Astrocyte (in vitro differentiated cells and primary cell): ENCODE results near the gene DNAH11. TPM values are rescaled to one million over a fixed set of nuclear protein-coding genes. Genes with fewer than 3 reads are reported as not detected.

Experiments
- DNase-seq: peaks from one replicate; pipeline ENCODE4 v3.0.0-alpha.2; 2010; ENCODE audit warnings: low read depth
- FAIRE-seq: peaks from 2 replicates; lab custom pipeline; 2011; peaks lifted over from hg19 to GRCh38; lab: Jason Lieb, UNC
- H2AFZ ChIP-seq: 2 replicates; pipeline ENCODE4 v1.6.0; 2012; ENCODE audit warnings: low read depth, low read length, inconsistent platforms
- H3K27ac ChIP-seq: 2 replicates; pipeline ENCODE4 v1.5.1; 2011; ENCODE audit warnings: low read depth, low read length, inconsistent platforms
- H3K27me3 ChIP-seq: 2 replicates; pipeline ENCODE4 v1.6.0; 2011; ENCODE audit warnings: low read length, inconsistent platforms; ENCODE audit not compliant: insufficient read depth
- H3K36me3 ChIP-seq: 2 replicates; pipeline ENCODE4 v1.5.1; 2011; ENCODE audit warnings: low read length, inconsistent platforms; ENCODE audit not compliant: insufficient read depth
- H3K4me1 ChIP-seq: 2 replicates; pipeline ENCODE4 v1.5.1; 2011; ENCODE audit warnings: low read length, inconsistent platforms; ENCODE audit not compliant: insufficient read depth
- H3K4me2 ChIP-seq: 2 replicates; pipeline ENCODE4 v1.6.0; 2012; ENCODE audit warnings: low read length, inconsistent platforms
- H3K4me3 ChIP-seq: 2 replicates; pipeline ENCODE4 v1.5.1; 2011; ENCODE audit warnings: low read depth, mild to moderate bottlenecking, low read length, inconsistent platforms; ENCODE audit not compliant: insufficient read depth
- H3K79me2 ChIP-seq: 2 replicates; pipeline ENCODE4 v1.6.0; 2012; ENCODE audit warnings: mild to moderate bottlenecking, low read length, inconsistent platforms; ENCODE audit not compliant: insufficient read depth
- H3K9ac ChIP-seq: 2 replicates; pipeline ENCODE4 v1.6.0; 2012; ENCODE audit warnings: mild to moderate bottlenecking, low read length, inconsistent platforms
- H3K9me3 ChIP-seq: 2 replicates; pipeline ENCODE4 v1.5.1; 2012; ENCODE audit warnings: low read depth, mild to moderate bottlenecking, low read length, inconsistent platforms; ENCODE audit not compliant: insufficient read depth
- H4K20me1 ChIP-seq: 2 replicates; pipeline ENCODE4 v1.6.0; 2012; ENCODE audit warnings: low read length, inconsistent platforms; ENCODE audit not compliant: insufficient read depth
- H3K27ac Mint-ChIP-seq: one replicate; pipeline ENCODE4 v1.8.0; 2021; ENCODE audit warnings: mild to moderate bottlenecking, mixed read lengths; ENCODE audit not compliant: unreplicated experiment
- H3K27me3 Mint-ChIP-seq: one replicate; pipeline ENCODE4 v1.8.0; 2021; ENCODE audit warnings: low read depth, mixed read lengths; ENCODE audit not compliant: unreplicated experiment
- H3K36me3 Mint-ChIP-seq: one replicate; pipeline ENCODE4 v1.8.0; 2021; ENCODE audit warnings: low read depth, mixed read lengths; ENCODE audit not compliant: unreplicated experiment
- H3K4me1 Mint-ChIP-seq: one replicate; pipeline ENCODE4 v1.8.0; 2021; ENCODE audit warnings: low read depth, mixed read lengths; ENCODE audit not compliant: unreplicated experiment
- H3K4me3 Mint-ChIP-seq: one replicate; pipeline ENCODE4 v1.8.0; 2021; ENCODE audit warnings: mild to moderate bottlenecking, moderate library complexity, mixed read lengths; ENCODE audit not compliant: unreplicated experiment
- H3K9me3 Mint-ChIP-seq: one replicate; pipeline ENCODE4 v1.8.0; 2021; ENCODE audit warnings: mild to moderate bottlenecking, mixed read lengths; ENCODE audit not compliant: unreplicated experiment
- EZH2 ChIP-seq: IDR thresholded peaks from 2 replicates; pipeline ENCODE4 v1.6.1; 2012; ENCODE audit warnings: mild to moderate bottlenecking, low read length, inconsistent platforms; ENCODE audit not compliant: insufficient read depth
- total RNA-seq: library from RNA; stranded (reverse); gene quantifications from 2 replicates; pipeline ENCODE4 v1.2.1, GENCODE V29; 2021
- TF ChIP-seq, protein P1 (sequence below): IDR thresholded peaks from 2 replicates; pipeline ENCODE4 v1.5.1; 2011; ENCODE audit warnings: low read depth, mild to moderate bottlenecking, inconsistent platforms, low read length, moderate library complexity; ENCODE audit not compliant: insufficient read depth

DNAH11 gene
- total RNA-seq, 1 donor from 2014 or later: 0.43 TPM

DNA sequence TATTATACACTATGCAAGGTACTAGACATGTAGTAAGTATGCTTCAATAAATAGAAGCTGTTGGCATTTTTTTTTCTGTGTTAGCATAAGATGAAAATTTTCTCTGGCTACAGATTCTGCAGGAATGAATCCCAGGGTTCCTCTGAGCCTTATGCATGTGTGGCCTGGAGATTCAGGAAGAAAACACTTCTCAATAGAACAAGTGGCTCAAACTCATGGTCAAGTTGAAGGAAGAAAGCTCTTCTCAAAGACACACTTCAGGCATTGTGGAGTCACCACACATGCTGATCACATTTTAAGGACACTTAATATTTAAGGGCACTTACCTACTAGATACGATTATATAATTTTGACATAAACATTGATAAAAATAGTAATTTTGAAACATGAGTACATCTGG lies 19.5 kb downstream of the DNAH11 start:
- Histone ChIP-seq H3K27me3 (no peaks in the 10 kb centered on the region), H3K4me3 (no peak overlapping the region), H3K79me2 (no peaks in the 10 kb centered on the region), H4K20me1 (no peaks in the 10 kb centered on the region), H3K4me2 (no peak overlapping the region), H3K9ac (no peak overlapping the region), H2AFZ (no peak overlapping the region), H3K36me3 (no peaks in the 10 kb centered on the region), H3K27ac (no peak overlapping the region), H3K9me3 (no peaks in the 10 kb centered on the region), H3K4me1 (no peaks in the 10 kb centered on the region)
- Mint-ChIP-seq H3K27me3 (no peaks in the 10 kb centered on the region), H3K36me3 (no peaks in the 10 kb centered on the region), H3K9me3 (no peaks in the 10 kb centered on the region), H3K27ac (no peak overlapping the region), H3K4me1 (no peaks in the 10 kb centered on the region), H3K4me3 (no peak overlapping the region)
- TF ChIP-seq, protein P1, sequence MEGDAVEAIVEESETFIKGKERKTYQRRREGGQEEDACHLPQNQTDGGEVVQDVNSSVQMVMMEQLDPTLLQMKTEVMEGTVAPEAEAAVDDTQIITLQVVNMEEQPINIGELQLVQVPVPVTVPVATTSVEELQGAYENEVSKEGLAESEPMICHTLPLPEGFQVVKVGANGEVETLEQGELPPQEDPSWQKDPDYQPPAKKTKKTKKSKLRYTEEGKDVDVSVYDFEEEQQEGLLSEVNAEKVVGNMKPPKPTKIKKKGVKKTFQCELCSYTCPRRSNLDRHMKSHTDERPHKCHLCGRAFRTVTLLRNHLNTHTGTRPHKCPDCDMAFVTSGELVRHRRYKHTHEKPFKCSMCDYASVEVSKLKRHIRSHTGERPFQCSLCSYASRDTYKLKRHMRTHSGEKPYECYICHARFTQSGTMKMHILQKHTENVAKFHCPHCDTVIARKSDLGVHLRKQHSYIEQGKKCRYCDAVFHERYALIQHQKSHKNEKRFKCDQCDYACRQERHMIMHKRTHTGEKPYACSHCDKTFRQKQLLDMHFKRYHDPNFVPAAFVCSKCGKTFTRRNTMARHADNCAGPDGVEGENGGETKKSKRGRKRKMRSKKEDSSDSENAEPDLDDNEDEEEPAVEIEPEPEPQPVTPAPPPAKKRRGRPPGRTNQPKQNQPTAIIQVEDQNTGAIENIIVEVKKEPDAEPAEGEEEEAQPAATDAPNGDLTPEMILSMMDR: no peak
- no peak for TF ChIP-seq EZH2
- FAIRE-seq (no peak), DNase-seq (no peak)

DNA sequence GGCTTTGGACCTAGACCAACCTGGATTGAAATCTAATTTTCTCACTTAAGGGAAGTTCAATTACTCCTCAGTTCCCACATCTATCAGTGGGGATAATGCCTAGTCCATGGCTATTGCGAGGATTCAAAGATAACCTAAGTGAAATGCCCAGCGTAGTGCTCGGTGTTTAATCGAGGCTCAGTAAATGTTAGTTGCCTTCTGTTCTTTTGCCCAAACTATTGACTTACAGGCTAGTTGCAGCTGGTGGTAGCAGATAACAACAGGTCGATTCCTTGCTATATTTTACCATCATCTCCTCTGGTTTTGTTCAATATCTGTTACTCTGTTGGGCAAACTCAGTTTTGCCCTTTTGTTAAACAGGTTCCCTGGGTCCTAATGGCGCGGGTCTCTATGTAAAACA lies 22.8 kb downstream of the DNAH11 start:
- no peaks in the 10 kb centered on the region for H3K4me1 Mint-ChIP-seq
- no peaks in the 10 kb centered on the region for H3K9me3 Mint-ChIP-seq
- H3K9ac ChIP-seq: no peak overlapping the region
- no peak overlapping the region for H3K4me2 ChIP-seq
- H3K27me3 Mint-ChIP-seq: peaks cover 2% of the 10 kb centered on the region
- no peak overlapping the region for H3K4me3 Mint-ChIP-seq
- no peak overlapping the region for H3K27ac Mint-ChIP-seq
- H3K79me2 ChIP-seq: no peaks in the 10 kb centered on the region
- FAIRE-seq (no peak), DNase-seq (no peak)
- no peaks in the 10 kb centered on the region for H3K27me3 ChIP-seq
- H3K4me1 ChIP-seq: no peaks in the 10 kb centered on the region
- no peak overlapping the region for H2AFZ ChIP-seq
- no peaks in the 10 kb centered on the region for H3K9me3 ChIP-seq
- TF ChIP-seq, protein P1: no peak
- no peak for TF ChIP-seq EZH2
- no peak overlapping the region for H3K4me3 ChIP-seq
- no peaks in the 10 kb centered on the region for H4K20me1 ChIP-seq
- H3K36me3 Mint-ChIP-seq: no peaks in the 10 kb centered on the region
- H3K36me3 ChIP-seq: no peaks in the 10 kb centered on the region
- H3K27ac ChIP-seq: no peak overlapping the region

DNA sequence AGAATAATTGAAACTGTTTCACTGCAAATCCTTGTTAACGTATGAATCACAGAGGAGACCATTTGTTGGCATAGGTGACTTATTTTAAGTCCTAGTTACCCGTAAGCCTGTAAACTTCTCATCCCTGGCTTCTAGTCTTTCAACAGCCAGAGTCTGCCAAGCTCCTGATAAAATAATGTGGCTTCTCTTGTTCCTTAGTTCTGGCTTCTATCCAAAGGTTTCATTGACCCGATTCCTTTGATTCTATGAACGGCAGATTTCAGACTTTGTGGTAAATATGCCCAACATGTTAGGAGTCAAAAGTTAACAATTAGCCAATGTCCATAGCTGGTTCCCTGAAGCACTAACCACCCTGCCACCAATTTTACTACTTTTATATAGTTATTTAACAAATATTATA lies 23.3 kb downstream of the DNAH11 start:
- no peaks in the 10 kb centered on the region for H3K9me3 ChIP-seq
- DNase-seq (no peak), FAIRE-seq (no peak)
- no peak overlapping the region for H2AFZ ChIP-seq
- TF ChIP-seq EZH2: no peak
- TF ChIP-seq, protein P1: no peak
- Mint-ChIP-seq H3K4me3 (no peak overlapping the region), H3K9me3 (no peaks in the 10 kb centered on the region), H3K27ac (no peak overlapping the region), H3K36me3 (no peaks in the 10 kb centered on the region), H3K4me1 (no peaks in the 10 kb centered on the region), H3K27me3 (peaks cover 2% of the 10 kb centered on the region)
- no peaks in the 10 kb centered on the region for H3K4me1 ChIP-seq
- H3K27ac ChIP-seq: no peak overlapping the region
- H3K79me2 ChIP-seq: no peaks in the 10 kb centered on the region
- no peaks in the 10 kb centered on the region for H3K27me3 ChIP-seq
- no peak overlapping the region for H3K4me2 ChIP-seq
- H3K4me3 ChIP-seq: no peak overlapping the region
- H3K36me3 ChIP-seq: no peaks in the 10 kb centered on the region
- no peak overlapping the region for H3K9ac ChIP-seq
- no peaks in the 10 kb centered on the region for H4K20me1 ChIP-seq
